Measurements from ENCODE around the gene MAPRE3. TPM values are rescaled to one million over a fixed set of nuclear protein-coding genes. Genes with fewer than 3 reads are reported as not detected.

MAPRE3 gene
- total RNA-seq, 1 donor from 2014 or later = 14.4 TPM

- H3K4me3 Mint-ChIP-seq = no peak overlapping the region
- H3K27ac Mint-ChIP-seq = no peak overlapping the region
- no peak for TF ChIP-seq CTCF (conservative IDR thresholded peaks at IDR 0.05)
- H3K36me3 Mint-ChIP-seq = peaks cover 11% of the 10 kb centered on the region
- no peaks in the 10 kb centered on the region for H3K9me3 Mint-ChIP-seq
- peaks cover 18% of the 10 kb centered on the region for H3K4me1 Mint-ChIP-seq (ENCODE audit: unreplicated experiment)
- no peaks in the 10 kb centered on the region for H3K27me3 Mint-ChIP-seq
- no peak for DNase-seq (ENCODE audit: extremely low spot score, unreplicated experiment)
Measured at GRCh38 chr2:27029051-27029450, 58.6 kb downstream of the MAPRE3 start.

- H3K4me1 Mint-ChIP-seq (ENCODE audit: unreplicated experiment) = peaks cover 23% of the 10 kb centered on the region
- H3K27ac Mint-ChIP-seq = peak within 1 kb of the TSS; percentile 80
- TF ChIP-seq CTCF (conservative IDR thresholded peaks at IDR 0.05) = peak; percentile 53
- no peaks in the 10 kb centered on the region for H3K27me3 Mint-ChIP-seq
- no peaks in the 10 kb centered on the region for H3K9me3 Mint-ChIP-seq
- DNase-seq (ENCODE audit: extremely low spot score, unreplicated experiment) = peak; percentile 91
- peaks cover 19% of the 10 kb centered on the region for H3K36me3 Mint-ChIP-seq
- peak within 1 kb of the TSS; percentile 96 for H3K4me3 Mint-ChIP-seq
Measured at GRCh38 chr2:27032495-27033252, 62.2 kb downstream of the MAPRE3 start, which contains the start of gene TMEM214. Gene TMEM214, plus strand, starts transcription at chr2:27032965. Its CDS starts 51 bp downstream, at chr2:27033016.

- Mint-ChIP-seq H3K9me3 (no peaks in the 10 kb centered on the region), H3K4me1 (ENCODE audit: unreplicated experiment) (peaks cover 23% of the 10 kb centered on the region), H3K27ac (peak overlapping the region; percentile 71), H3K36me3 (peaks cover 19% of the 10 kb centered on the region), H3K4me3 (peak overlapping the region; percentile 96), H3K27me3 (no peaks in the 10 kb centered on the region)
- DNase-seq (ENCODE audit: extremely low spot score, unreplicated experiment) = no peak
- TF ChIP-seq CTCF (conservative IDR thresholded peaks at IDR 0.05) = peak; percentile 5
Measured at GRCh38 chr2:27033253-27033852, 62.9 kb downstream of the MAPRE3 start.

GRCh38 chr2:27038012-27038411 is 67.6 kb downstream of the MAPRE3 start:
- no peak for TF ChIP-seq CTCF (conservative IDR thresholded peaks at IDR 0.05)
- H3K9me3 Mint-ChIP-seq = no peaks in the 10 kb centered on the region
- H3K36me3 Mint-ChIP-seq = peaks cover 29% of the 10 kb centered on the region
- H3K4me3 Mint-ChIP-seq = no peak overlapping the region
- H3K27me3 Mint-ChIP-seq = no peaks in the 10 kb centered on the region
- no peak overlapping the region for H3K27ac Mint-ChIP-seq
- H3K4me1 Mint-ChIP-seq (ENCODE audit: unreplicated experiment) = peaks cover 17% of the 10 kb centered on the region
- no peak for DNase-seq (ENCODE audit: extremely low spot score, unreplicated experiment)

GRCh38 chr2:27038631-27039339 is 68.3 kb downstream of the MAPRE3 start:
- no peak for DNase-seq (ENCODE audit: extremely low spot score, unreplicated experiment)
- peaks cover 24% of the 10 kb centered on the region for H3K36me3 Mint-ChIP-seq
- peaks cover 11% of the 10 kb centered on the region for H3K4me1 Mint-ChIP-seq (ENCODE audit: unreplicated experiment)
- H3K27ac Mint-ChIP-seq = no peak overlapping the region
- H3K27me3 Mint-ChIP-seq = no peaks in the 10 kb centered on the region
- H3K4me3 Mint-ChIP-seq = no peak overlapping the region
- H3K9me3 Mint-ChIP-seq = no peaks in the 10 kb centered on the region
- TF ChIP-seq CTCF (conservative IDR thresholded peaks at IDR 0.05) = no peak

All from type B pancreatic cell (in vitro differentiated cells).